ENCODE data around the gene MAPK4. TPM values are rescaled to one million over a fixed set of nuclear protein-coding genes. Genes with fewer than 3 reads are reported as not detected.

MAPK4 gene
- total RNA-seq, 1 donor, result not detected

GRCh38 chr18:50639711-50640110, 79.8 kb downstream of the MAPK4 start:
- H3K4me3 ChIP-seq (ENCODE audit: low read depth, low read length), result no peak overlapping the region
- no peak for TF ChIP-seq CTCF (IDR thresholded peaks at IDR 0.05; ENCODE audit: insufficient read depth, low read depth, low read length)
- DNase-seq (ENCODE audit: low read depth), result no peak

DNA sequence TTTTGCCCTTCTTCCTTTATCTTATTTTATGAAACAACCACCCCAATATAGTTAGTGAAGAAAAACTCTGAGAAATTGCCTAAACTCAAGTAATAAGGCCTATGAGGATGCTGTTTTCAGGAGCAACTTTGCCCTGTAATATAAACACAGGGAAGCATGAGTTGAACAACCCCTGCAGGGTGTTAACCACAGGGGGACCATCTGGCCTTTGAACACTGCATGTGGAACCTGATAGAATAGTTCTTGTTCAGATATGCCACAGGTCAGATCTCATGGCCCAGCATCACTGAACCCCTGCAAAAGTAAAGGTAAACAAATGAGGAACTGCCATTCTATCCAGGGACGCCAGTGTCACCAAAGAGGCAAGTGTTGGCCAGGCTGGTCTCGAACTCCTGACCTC, 82.6 kb downstream of the MAPK4 start:
- DNase-seq (ENCODE audit: low read depth), result no peak
- no peak for TF ChIP-seq CTCF (IDR thresholded peaks at IDR 0.05; ENCODE audit: insufficient read depth, low read depth, low read length)
- no peak overlapping the region for H3K4me3 ChIP-seq (ENCODE audit: low read depth, low read length)

DNA sequence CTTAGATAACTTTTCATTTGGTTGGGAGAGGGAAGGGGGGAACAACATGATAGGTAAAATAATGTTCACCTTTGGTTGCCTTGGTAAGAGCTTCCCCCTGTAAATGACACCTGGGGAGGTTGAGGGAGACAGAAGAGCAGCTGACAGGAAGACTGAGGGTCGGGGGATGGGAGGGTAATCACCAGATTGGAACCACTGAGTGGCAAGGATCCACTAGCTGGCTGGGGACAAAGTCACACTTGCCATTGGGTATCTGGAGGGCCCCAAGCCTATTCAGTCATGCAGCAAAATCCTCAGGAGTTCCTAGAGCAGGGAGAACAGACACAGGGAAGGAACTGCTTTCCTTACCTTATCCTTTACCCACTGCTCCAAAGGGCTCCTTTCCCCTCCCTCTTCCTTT, 84.3 kb downstream of the MAPK4 start:
- no peak overlapping the region for H3K4me3 ChIP-seq (ENCODE audit: low read depth, low read length)
- no peak for TF ChIP-seq CTCF (IDR thresholded peaks at IDR 0.05; ENCODE audit: insufficient read depth, low read depth, low read length)
- no peak for DNase-seq (ENCODE audit: low read depth)

DNA sequence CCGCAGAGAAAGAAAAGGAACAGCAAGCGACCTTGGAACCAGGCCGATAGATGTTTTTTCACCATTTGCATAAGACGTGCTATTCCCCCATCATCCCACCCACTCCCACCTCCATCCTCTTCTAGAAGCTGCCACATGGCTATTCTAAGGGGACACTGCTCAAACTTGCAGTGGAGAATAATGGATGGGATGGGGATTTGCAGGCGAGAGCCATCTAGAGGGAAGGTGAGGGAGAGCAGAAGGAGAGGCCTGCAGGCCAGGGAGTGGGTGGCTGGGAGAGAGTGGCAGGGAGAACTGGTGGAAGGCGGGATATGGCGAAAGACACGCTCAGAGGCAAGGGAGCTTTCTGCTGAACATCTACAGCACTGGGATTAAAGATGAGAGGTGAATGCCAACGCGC, 84.9 kb downstream of the MAPK4 start:
- H3K4me3 ChIP-seq (ENCODE audit: low read depth, low read length), result no peak overlapping the region
- no peak for TF ChIP-seq CTCF (IDR thresholded peaks at IDR 0.05; ENCODE audit: insufficient read depth, low read depth, low read length)
- DNase-seq (ENCODE audit: low read depth), result no peak

DNA sequence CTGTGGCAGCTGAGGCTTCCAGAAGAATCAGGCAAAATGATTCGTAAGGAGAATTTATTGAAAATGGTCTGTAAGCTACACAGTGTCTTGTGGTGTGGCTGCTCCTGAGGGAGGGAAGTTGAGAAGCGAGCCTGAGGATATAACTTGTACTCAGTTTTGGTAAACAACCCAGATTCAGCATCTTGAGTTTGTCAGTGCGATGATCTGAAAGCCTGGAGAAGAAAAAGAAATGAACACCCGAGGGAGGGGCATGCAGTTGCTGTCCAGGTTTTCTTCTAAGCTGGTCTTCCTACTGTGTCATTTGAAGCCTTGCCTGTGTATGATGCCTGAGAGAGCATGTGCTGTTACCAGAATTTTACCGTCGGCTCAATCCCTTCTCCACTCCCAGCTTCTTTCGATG, 87.3 kb downstream of the MAPK4 start:
- H3K4me3 ChIP-seq (ENCODE audit: low read depth, low read length), result no peak overlapping the region
- DNase-seq (ENCODE audit: low read depth), result no peak
- no peak for TF ChIP-seq CTCF (IDR thresholded peaks at IDR 0.05; ENCODE audit: insufficient read depth, low read depth, low read length)

DNA sequence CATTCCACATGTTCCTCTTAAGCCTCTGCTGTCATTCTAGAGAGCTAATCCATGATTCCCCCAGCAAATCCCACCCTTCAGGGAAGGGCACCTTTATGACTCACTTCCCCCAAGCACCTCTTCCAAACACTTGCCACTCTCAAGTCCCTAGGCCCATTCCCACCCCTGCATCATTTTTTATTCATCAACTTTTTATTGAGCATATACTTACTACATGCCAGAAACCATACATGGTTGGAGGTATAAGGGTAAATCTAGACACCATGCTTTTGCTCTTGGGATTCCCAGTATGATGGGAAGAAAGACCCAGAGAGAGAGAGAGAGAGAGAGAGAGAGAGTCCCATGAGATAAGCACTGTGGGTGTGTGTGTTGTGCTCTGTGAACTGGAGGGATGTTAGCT, 87.9 kb downstream of the MAPK4 start:
- DNase-seq (ENCODE audit: low read depth), result no peak
- TF ChIP-seq CTCF (IDR thresholded peaks at IDR 0.05; ENCODE audit: insufficient read depth, low read depth, low read length), result no peak

GRCh38 chr18:50649821-50650220, 89.9 kb downstream of the MAPK4 start:
- TF ChIP-seq CTCF (IDR thresholded peaks at IDR 0.05; ENCODE audit: insufficient read depth, low read depth, low read length), result no peak
- no peak overlapping the region for H3K4me3 ChIP-seq (ENCODE audit: low read depth, low read length)
- no peak for DNase-seq (ENCODE audit: low read depth)

More for the DNA sequence above, 87.9 kb downstream of the MAPK4 start:
- no peak overlapping the region for H3K4me3 ChIP-seq (ENCODE audit: low read depth, low read length)
